Pancreas (tissue), 10 donors: Measurements from ENCODE around the gene ARRB1. TPM values are rescaled to one million over a fixed set of nuclear protein-coding genes. Genes with fewer than 3 reads are reported as not detected.
A peak's percentile ranks its signal among the peaks of the same experiment; 100 is the strongest.

Experiments
- ATAC-seq, 4 donors: fragments of 200-7000 bp; cut with Tn5 transposase; one replicate each; pipeline versions ENCODE4 v1.8.0 to v1.9.1; 2020; ENCODE audit warnings: mild to moderate bottlenecking in 4 of 4, moderate library complexity in 4 of 4
- DNase-seq, 6 donors: peaks; one replicate each; pipeline ENCODE4 v3.0.0-alpha.2; 2020
- FAIRE-seq: peaks from 2 replicates; lab custom pipeline; 2012; peaks lifted over from hg19 to GRCh38; lab: Jason Lieb, UNC
- H3K27ac ChIP-seq, 4 donors: fragments of 200-600 bp; sonication (generic); 1 replicate in 3 of 4; 2 replicates in 1 of 4; pipeline versions ENCODE4 v1.5.0 to v1.8.0; 2020
- H3K27me3 ChIP-seq, 4 donors: fragments of 200-600 bp; one replicate each; pipeline ENCODE4 v1.8.0; 2021
- H3K36me3 ChIP-seq, 3 donors: fragments of 200-600 bp; sonication (generic) in 1 of 3; one replicate each; pipeline versions ENCODE4 v1.5.0 to v1.8.0; 2020 to 2021
- H3K4me1 ChIP-seq, 3 donors: fragments of 200-600 bp; one replicate each; pipeline ENCODE4 v1.8.0; 2021
- H3K4me3 ChIP-seq, 4 donors: fragments of 200-600 bp; sonication (generic) in 2 of 4; one replicate each; pipeline versions ENCODE4 v1.5.0 to v1.8.0; 2020 to 2021
- H3K9me3 ChIP-seq, 4 donors: fragments of 200-600 bp; one replicate each; pipeline ENCODE4 v1.8.0; 2021
- WGBS, 2 donors: extraction: QIAGEN DNeasy Blood & Tissue Kit; methylation state at CpG; one replicate each; pipeline ENCODE4 v1.1.7; 2013; 5-methylcytosine and 5-hydroxymethylcytosine counted together
- intact Hi-C, 3 donors: fragments of 100-400 bp; cut with DNase I; formaldehyde crosslinking; loops; one replicate each; pipeline versions ENCODE4 v1.11.1 to v1.14.2; 2022
- polyA plus RNA-seq, 2 donors: library from polyadenylated mRNA; stranded (reverse); fragments of 200-250 nt; gene quantifications; one replicate each; pipeline ENCODE4 v1.2.3, GENCODE V29; 2013
- total RNA-seq, 6 donors: library from RNA; stranded (reverse); fragmentation: NEBNext Ultra II Directional in 4 of 6; extraction: Animal tissue kit (Norgen Biotek cat#: 25700) in 4 of 6; gene quantifications; one replicate each; pipeline versions ENCODE4 v1.2.1 to v1.2.4, GENCODE V29; 2021 to 2023
- TF ChIP-seq, protein P1 (sequence below), 4 donors: fragments of 200-600 bp; sonication (generic) in 3 of 4; IDR thresholded peaks; one replicate each; pipeline versions ENCODE4 v1.5.0 to v1.8.0; 2021; ENCODE audit warnings: antibody characterized with exemption in 4 of 4
- donor health status: healthy with polysubstance abuse.
- donor health status: DM: no; HTN: no; CAD: no; lungs with moderate emphysema.
- donor health status: DM: no; HTN: no; CAD: no.
- donor health status: control.
- donor health status: control.
- donor health status: Bipolar disorder and iron deficiency.
- donor health status: DM: yes; HTN: yes; CAD: no.
- donor health status: DM: no; HTN: no; CAD: no.
- donor health status: DM: no; HTN: no; CAD: no.
- donor health status: DM: yes; HTN: yes; CAD: no.

ARRB1 gene
- total and polyA plus RNA-seq, 8 donors: 7.8 to 68.1 (median 33.0) TPM

DNA sequence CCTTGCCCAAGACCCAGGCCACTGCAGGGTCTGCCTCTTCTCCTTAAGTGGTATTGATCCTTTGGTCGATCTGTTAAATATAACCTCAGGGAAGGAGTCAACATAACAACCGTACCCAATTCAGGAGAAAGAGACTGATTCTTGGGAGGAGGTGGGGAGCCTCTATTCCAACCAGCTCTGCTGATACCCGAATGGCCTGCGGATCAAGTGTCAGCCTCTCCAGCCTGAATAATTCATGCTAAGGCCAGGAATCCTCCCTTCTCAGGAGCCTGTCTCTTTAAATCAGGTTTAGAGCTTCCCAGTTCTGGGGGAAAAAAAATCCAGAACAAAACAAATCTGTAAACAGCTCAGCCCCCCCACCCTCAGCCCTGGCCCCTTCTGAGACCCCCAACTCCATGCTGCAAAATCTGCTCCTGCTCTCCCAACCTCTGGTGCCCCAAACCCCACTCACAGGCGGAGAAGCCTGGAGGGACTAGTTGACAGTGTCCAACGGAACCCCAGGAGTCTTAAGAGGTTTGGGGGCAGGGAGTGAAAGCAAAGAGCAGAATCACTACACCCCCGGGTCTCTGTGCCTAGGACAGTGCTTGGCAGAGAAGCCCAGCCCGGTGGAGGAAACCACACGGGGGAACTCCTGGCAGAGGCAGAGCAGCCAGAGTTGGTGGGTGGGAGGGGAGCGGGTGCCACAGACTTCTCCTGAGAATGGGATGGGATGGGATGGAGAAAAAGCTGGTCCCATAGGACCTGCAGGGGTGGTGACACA lies 111.8 kb downstream of the ARRB1 start:
- no peak for FAIRE-seq
- peaks cover 0 to 4% (median 0%) of the 10 kb centered on the region in 4 donors for H3K27me3 ChIP-seq
- no peak overlapping the region for H3K4me3 ChIP-seq

DNA sequence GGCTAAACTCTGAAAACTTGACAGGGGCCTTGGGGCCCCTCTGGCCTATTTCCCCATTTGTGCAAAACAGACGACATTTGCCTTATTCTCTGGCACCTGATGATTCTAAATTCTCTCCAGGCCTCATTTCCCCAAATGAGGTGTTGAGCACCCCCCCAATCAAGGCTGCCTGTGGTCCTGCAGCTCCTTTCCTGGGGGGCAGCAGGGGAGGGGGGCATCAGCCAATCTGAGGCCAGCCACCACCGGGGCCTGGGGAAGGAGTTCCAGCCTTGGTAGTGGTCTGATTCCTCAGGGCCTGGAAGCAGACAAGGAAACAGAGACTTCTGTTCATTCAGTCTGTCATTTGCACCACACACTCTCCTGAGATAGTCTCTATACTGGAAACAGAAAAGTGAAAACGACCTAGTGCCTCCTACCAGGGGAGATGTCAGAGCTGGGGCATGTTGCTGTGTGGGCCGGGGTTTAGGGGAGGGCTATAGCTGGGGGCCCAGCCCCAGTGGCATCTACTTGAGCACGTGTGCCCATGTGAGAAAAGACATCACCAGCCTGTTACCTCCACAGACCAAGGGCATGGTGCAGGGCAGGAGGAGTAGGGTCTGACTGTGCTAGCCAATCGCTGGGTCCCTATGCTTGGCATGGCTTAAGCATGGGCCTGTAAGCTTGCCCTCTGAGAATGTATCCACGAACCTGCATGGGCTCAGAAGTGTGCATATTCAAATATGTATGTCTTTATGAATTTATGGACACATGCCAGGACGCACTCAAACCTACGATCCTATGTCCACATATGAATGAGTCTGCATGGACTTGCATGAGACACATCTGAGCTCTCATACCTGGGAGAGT lies 112.6 kb downstream of the ARRB1 start:
- FAIRE-seq (no peak), DNase-seq (peak in 1 of 6 donors; percentile 20), ATAC-seq (no peak)
- TF ChIP-seq, protein P1, sequence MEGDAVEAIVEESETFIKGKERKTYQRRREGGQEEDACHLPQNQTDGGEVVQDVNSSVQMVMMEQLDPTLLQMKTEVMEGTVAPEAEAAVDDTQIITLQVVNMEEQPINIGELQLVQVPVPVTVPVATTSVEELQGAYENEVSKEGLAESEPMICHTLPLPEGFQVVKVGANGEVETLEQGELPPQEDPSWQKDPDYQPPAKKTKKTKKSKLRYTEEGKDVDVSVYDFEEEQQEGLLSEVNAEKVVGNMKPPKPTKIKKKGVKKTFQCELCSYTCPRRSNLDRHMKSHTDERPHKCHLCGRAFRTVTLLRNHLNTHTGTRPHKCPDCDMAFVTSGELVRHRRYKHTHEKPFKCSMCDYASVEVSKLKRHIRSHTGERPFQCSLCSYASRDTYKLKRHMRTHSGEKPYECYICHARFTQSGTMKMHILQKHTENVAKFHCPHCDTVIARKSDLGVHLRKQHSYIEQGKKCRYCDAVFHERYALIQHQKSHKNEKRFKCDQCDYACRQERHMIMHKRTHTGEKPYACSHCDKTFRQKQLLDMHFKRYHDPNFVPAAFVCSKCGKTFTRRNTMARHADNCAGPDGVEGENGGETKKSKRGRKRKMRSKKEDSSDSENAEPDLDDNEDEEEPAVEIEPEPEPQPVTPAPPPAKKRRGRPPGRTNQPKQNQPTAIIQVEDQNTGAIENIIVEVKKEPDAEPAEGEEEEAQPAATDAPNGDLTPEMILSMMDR (IDR thresholded peaks at IDR 0.05): no peak
- Histone ChIP-seq H3K36me3 (no peaks in the 10 kb centered on the region), H3K9me3 (no peaks in the 10 kb centered on the region), H3K27me3 (peaks cover 0 to 4% (median 0%) of the 10 kb centered on the region in 4 donors), H3K27ac (no peak overlapping the region), H3K4me3 (no peak overlapping the region), H3K4me1 (no peaks in the 10 kb centered on the region)
- 80 to 82% methylated on average over 9 of the region's 9 CpGs for WGBS, 2 donors
- intact Hi-C loops: no loop called here

More for the DNA sequence above, 111.8 kb downstream of the ARRB1 start:
- Histone ChIP-seq H3K9me3 (no peaks in the 10 kb centered on the region), H3K4me1 (no peaks in the 10 kb centered on the region), H3K27ac (no peak overlapping the region), H3K36me3 (no peaks in the 10 kb centered on the region)
- TF ChIP-seq, protein P1 (IDR thresholded peaks at IDR 0.05): no peak
- intact Hi-C loops: loop anchor here in 1 of 3 donors (10.0 kb wide), 2 partner anchors 215 to 305 kb away; no protein-coding TSS in a partner anchor
- WGBS, 2 donors: 70 to 72% methylated on average over 10 of the region's 10 CpGs
- no peak for ATAC-seq
- DNase-seq: peak in 1 of 6 donors; percentile 37

DNA sequence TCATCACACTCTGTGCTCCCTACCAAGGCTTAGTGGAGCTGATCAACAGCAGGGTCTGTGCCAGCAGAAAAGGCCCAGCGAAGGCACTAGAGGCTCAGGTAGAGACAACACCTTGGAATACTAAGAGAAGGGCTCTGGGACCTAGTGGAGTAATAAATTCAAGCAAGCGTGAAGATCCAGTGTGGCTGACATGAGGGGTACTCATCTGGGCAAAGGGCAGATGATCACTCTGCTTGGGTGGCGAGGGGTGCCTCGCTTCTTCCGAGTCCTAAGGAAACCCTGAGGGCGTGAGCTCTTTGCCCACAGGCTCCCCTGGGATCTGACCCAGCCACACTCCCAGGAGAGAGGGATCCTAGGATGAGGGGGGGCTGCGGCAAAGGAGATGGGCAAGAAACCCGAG lies 114.4 kb downstream of the ARRB1 start:
- FAIRE-seq (no peak), ATAC-seq (no peak), DNase-seq (peak in 1 of 6 donors; percentile 11)
- Histone ChIP-seq H3K4me1 (no peaks in the 10 kb centered on the region), H3K9me3 (no peaks in the 10 kb centered on the region), H3K27ac (no peak overlapping the region), H3K36me3 (no peaks in the 10 kb centered on the region), H3K4me3 (no peak overlapping the region), H3K27me3 (peaks cover 0 to 4% (median 0%) of the 10 kb centered on the region in 4 donors)
- intact Hi-C loops: no loop called here
- WGBS, 2 donors: 80 to 85% methylated on average over 8 of the region's 8 CpGs
- TF ChIP-seq, protein P1 (IDR thresholded peaks at IDR 0.05): no peak

DNA sequence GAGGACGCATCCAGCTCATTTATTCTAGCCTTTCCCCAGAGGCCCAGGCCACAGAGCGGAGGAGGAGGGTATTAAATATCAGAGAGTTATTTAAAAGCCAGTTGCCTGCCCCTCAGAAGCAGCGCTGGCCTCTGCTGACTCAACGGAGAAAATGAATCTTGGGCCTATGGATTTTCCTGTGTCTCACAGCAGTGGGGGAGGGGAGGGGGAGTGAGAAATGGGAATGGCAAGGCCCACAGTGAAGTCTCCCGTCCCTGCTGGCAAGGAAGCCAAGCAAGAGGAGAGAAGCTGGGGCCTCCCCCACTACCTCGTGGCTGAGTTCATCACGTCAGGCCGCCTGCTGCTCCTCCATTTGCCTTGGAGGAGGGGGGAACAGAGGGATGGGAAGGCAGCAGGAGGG lies 115.4 kb downstream of the ARRB1 start:
- H3K4me1 ChIP-seq: no peaks in the 10 kb centered on the region
- no peak for FAIRE-seq
- 63 to 71% methylated on average over 8 of the region's 8 CpGs for WGBS, 2 donors

More for the DNA sequence above, 115.4 kb downstream of the ARRB1 start:
- ATAC-seq: no peak
- Histone ChIP-seq H3K27me3 (peaks cover 0 to 4% (median 0%) of the 10 kb centered on the region in 4 donors), H3K4me3 (no peak overlapping the region), H3K9me3 (no peaks in the 10 kb centered on the region), H3K27ac (no peak overlapping the region), H3K36me3 (no peaks in the 10 kb centered on the region)
- peak in 1 of 6 donors; percentile 16 for DNase-seq
- intact Hi-C loops: no loop called here
- TF ChIP-seq, protein P1 (IDR thresholded peaks at IDR 0.05): no peak
